Loucy (cell line): ENCODE data around the gene LCN10.

Source experiments
- H2AFZ ChIP-seq: fragments of 200-600 bp; sonication (generic); 2 replicates; pipeline ENCODE4 v1.6.0; 2016; ENCODE audit warnings: antibody characterized with exemption, mild to moderate bottlenecking, low read length, moderate library complexity
- H3F3A ChIP-seq: fragments of 200-600 bp; 2 replicates; pipeline ENCODE4 v1.6.0; 2016; ENCODE audit warnings: antibody characterized with exemption, low read depth, mild to moderate bottlenecking
- H3K27me3 ChIP-seq: fragments of 200-600 bp; sonication (generic); 2 replicates; pipeline ENCODE4 v1.6.1; 2014; ENCODE audit warnings: low read length, mild to moderate bottlenecking; ENCODE audit not compliant: insufficient read depth, poor library complexity, severe bottlenecking
- H3K36me3 ChIP-seq: fragments of 200-600 bp; sonication (generic); 2 replicates; pipeline ENCODE4 v1.6.1; 2016; ENCODE audit warnings: low read length; ENCODE audit not compliant: insufficient read depth
- H3K4me1 ChIP-seq: fragments of 200-600 bp; sonication (generic); 2 replicates; pipeline ENCODE4 v1.5.1; 2014; ENCODE audit warnings: low read length, mild to moderate bottlenecking; ENCODE audit not compliant: insufficient read depth, poor library complexity, severe bottlenecking
- H3K4me2 ChIP-seq: fragments of 200-600 bp; sonication (generic); 2 replicates; pipeline ENCODE4 v1.6.0; 2014; ENCODE audit warnings: antibody characterized with exemption, low read length, low read depth, mild to moderate bottlenecking; ENCODE audit not compliant: poor library complexity, severe bottlenecking
- H3K4me3 ChIP-seq: fragments of 200-600 bp; sonication (generic); 2 replicates; pipeline ENCODE4 v1.5.1; 2014; ENCODE audit warnings: low read length, mild to moderate bottlenecking, mixed read lengths; ENCODE audit not compliant: poor library complexity, severe bottlenecking
- H3K79me2 ChIP-seq: fragments of 200-600 bp; sonication (generic); 2 replicates; pipeline ENCODE4 v1.6.1; 2014; ENCODE audit warnings: low read length; ENCODE audit not compliant: insufficient read depth
- H3K9ac ChIP-seq: fragments of 200-600 bp; sonication (generic); 2 replicates; pipeline ENCODE4 v1.6.0; 2014; ENCODE audit warnings: mild to moderate bottlenecking, low read depth, low read length, moderate library complexity; ENCODE audit not compliant: poor library complexity, severe bottlenecking
- H3K9me2 ChIP-seq: fragments of 200-600 bp; sonication (generic); replicated peaks from 2 replicates; pipeline ENCODE4 v1.6.1; 2016; ENCODE audit warnings: low read depth, low read length, mixed read lengths
- H3K9me3 ChIP-seq: fragments of 200-600 bp; sonication (generic); 2 replicates; pipeline ENCODE4 v1.6.1; 2014; ENCODE audit warnings: mild to moderate bottlenecking, antibody characterized with exemption, low read length, low read depth; ENCODE audit not compliant: insufficient read depth
- H4K20me1 ChIP-seq: fragments of 200-600 bp; sonication (generic); 2 replicates; pipeline ENCODE4 v1.6.0; 2014; ENCODE audit warnings: antibody characterized with exemption, low read length, mild to moderate bottlenecking; ENCODE audit not compliant: insufficient read depth, poor library complexity, severe bottlenecking
- CTCF ChIP-seq: fragments of 200-600 bp; sonication (generic); conservative IDR thresholded peaks from 2 replicates; pipeline ENCODE4 v1.5.1; 2014; ENCODE audit warnings: mild to moderate bottlenecking, antibody characterized with exemption, low read length
- EZH2phosphoT487 ChIP-seq: fragments of 200-600 bp; IDR thresholded peaks from 2 replicates; pipeline ENCODE4 v1.6.1; 2018; ENCODE audit warnings: antibody characterized with exemption, mild to moderate bottlenecking, moderate library complexity, borderline replicate concordance

The LCN10 gene

DNA sequence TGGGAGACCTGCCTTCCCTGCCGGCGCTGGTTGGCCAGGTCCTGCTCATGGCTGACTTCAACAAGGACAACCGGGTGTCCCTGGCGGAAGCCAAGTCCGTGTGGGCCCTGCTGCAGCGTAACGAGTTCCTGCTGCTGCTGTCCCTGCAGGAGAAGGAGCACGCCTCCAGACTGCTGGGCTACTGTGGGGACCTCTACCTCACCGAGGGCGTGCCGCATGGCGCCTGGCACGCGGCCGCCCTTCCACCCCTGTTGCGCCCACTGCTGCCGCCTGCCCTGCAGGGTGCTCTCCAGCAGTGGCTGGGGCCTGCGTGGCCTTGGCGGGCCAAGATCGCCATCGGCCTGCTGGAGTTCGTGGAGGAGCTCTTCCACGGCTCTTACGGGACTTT is 19.8 kb downstream of the LCN10 start:
- peaks cover 45% of the 10 kb centered on the region for H3K79me2 ChIP-seq
- no peaks in the 10 kb centered on the region for H3K9me3 ChIP-seq
- no peaks in the 10 kb centered on the region for H3K27me3 ChIP-seq
- TF ChIP-seq EZH2phosphoT487 (no peak), CTCF (no peak)
- H3K36me3 ChIP-seq, result peaks cover 31% of the 10 kb centered on the region; the same call in 1 of the 2 replicates
- H2AFZ ChIP-seq, result no peak overlapping the region
- no peak overlapping the region for H3K4me3 ChIP-seq
- no peak overlapping the region for H3K4me2 ChIP-seq
- H3K9me2 ChIP-seq, result no peaks in the 10 kb centered on the region
- H4K20me1 ChIP-seq, result peaks cover 44% of the 10 kb centered on the region
- peaks cover 15% of the 10 kb centered on the region for H3K4me1 ChIP-seq
- no peak overlapping the region for H3K9ac ChIP-seq
- no peaks in the 10 kb centered on the region for H3F3A ChIP-seq

GRCh38 chr9:136722093-136722968 is 20.4 kb downstream of the LCN10 start:
- Histone ChIP-seq H2AFZ (no peak overlapping the region), H3K4me3 (no peak overlapping the region), H3K27me3 (no peaks in the 10 kb centered on the region), H3K9me2 (no peaks in the 10 kb centered on the region), H4K20me1 (peaks cover 38% of the 10 kb centered on the region), H3K9me3 (no peaks in the 10 kb centered on the region), H3K36me3 (peaks cover 31% of the 10 kb centered on the region; the same call in 1 of the 2 replicates), H3F3A (no peaks in the 10 kb centered on the region), H3K9ac (no peak overlapping the region), H3K4me1 (peaks cover 15% of the 10 kb centered on the region), H3K4me2 (no peak overlapping the region), H3K79me2 (peaks cover 39% of the 10 kb centered on the region)
- TF ChIP-seq CTCF (no peak), EZH2phosphoT487 (no peak)

- Histone ChIP-seq H4K20me1 (peaks cover 30% of the 10 kb centered on the region), H3K79me2 (peaks cover 31% of the 10 kb centered on the region), H3K4me2 (no peak overlapping the region), H3K9ac (no peak overlapping the region), H3K9me3 (no peaks in the 10 kb centered on the region), H3F3A (no peaks in the 10 kb centered on the region), H3K36me3 (peaks cover 31% of the 10 kb centered on the region; the same call in 1 of the 2 replicates), H3K27me3 (no peaks in the 10 kb centered on the region), H3K4me1 (peaks cover 10% of the 10 kb centered on the region), H2AFZ (no peak overlapping the region), H3K4me3 (no peak overlapping the region), H3K9me2 (no peaks in the 10 kb centered on the region)
- TF ChIP-seq CTCF, result no peak
- no peak for TF ChIP-seq EZH2phosphoT487
Measured at GRCh38 chr9:136721339-136722092, 21.2 kb downstream of the LCN10 start.
